Gastroesophageal sphincter (tissue), 3 donors: ENCODE results near the gene SMG6.
A peak's percentile ranks its signal among the peaks of the same experiment; 100 is the strongest.

ENCODE experiments used
- POLR2A ChIP-seq, 2 donors: fragments of 450-650 bp; IDR thresholded peaks; one replicate each; pipeline ENCODE4 v1.6.1; 2017; ENCODE audit warnings: antibody characterized with exemption in 2 of 2, mild to moderate bottlenecking in 2 of 2, moderate library complexity in 1 of 2
- POLR2AphosphoS5 ChIP-seq: sonication (generic); formaldehyde crosslinking; IDR thresholded peaks from one replicate; pipeline ENCODE4 v1.6.1; 2017; ENCODE audit warnings: antibody characterized with exemption
- TF ChIP-seq, protein P1 (sequence below), 4 experiments: fragments of 200-600 bp in 2 of 4; fragments of 450-650 bp in 2 of 4; sonication (generic) in 1 of 4; IDR thresholded peaks; one replicate each; pipeline ENCODE4 v1.5.1; 2017 to 2019; ENCODE audit warnings: antibody characterized with exemption in 4 of 4, mild to moderate bottlenecking in 2 of 4, moderate library complexity in 2 of 4

DNA sequence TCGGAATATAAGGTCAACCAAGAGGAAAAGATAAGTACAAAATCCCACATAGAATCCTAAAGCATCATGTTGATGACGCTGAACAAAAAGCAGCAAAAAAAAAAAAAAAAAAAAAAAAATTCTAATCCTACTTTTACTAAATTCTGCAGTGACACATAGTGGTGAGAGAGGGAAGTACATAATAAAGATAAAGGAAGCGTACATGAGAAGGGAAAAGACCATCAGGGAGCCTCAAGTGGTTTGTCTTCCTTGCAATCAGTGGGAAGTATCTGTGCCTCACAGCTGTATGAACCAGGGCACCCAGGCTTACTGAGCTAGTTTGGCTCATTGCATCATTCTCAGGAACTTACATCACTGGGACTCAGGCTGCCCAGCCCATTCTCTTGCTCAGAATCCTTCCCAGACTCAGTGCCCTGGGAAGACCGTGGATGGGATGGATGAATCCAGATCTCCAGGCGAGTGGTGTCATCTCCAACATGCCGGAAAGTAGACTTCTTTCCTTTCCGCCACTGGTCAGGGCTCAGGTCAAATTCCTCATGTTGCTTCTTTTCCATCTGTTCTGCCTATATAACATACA, 21.2 kb downstream of the SMG6 start:
- TF ChIP-seq, protein P1, sequence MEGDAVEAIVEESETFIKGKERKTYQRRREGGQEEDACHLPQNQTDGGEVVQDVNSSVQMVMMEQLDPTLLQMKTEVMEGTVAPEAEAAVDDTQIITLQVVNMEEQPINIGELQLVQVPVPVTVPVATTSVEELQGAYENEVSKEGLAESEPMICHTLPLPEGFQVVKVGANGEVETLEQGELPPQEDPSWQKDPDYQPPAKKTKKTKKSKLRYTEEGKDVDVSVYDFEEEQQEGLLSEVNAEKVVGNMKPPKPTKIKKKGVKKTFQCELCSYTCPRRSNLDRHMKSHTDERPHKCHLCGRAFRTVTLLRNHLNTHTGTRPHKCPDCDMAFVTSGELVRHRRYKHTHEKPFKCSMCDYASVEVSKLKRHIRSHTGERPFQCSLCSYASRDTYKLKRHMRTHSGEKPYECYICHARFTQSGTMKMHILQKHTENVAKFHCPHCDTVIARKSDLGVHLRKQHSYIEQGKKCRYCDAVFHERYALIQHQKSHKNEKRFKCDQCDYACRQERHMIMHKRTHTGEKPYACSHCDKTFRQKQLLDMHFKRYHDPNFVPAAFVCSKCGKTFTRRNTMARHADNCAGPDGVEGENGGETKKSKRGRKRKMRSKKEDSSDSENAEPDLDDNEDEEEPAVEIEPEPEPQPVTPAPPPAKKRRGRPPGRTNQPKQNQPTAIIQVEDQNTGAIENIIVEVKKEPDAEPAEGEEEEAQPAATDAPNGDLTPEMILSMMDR (IDR thresholded peaks at IDR 0.05) = peak; percentile 63 to 73 (median 67)
- no peak for TF ChIP-seq POLR2AphosphoS5
- no peak for TF ChIP-seq POLR2A (IDR thresholded peaks at IDR 0.05)
